Activated naive CD4-positive, alpha-beta T cell treated with anti-CD3 and anti-CD28 coated beads, Interleukin-2, amount 50 U/mL, for 24 hours (primary cell): ENCODE data around the gene CIZ1.
A peak's percentile ranks its signal among the peaks of the same experiment; 100 is the strongest.

Experiments used
- H3K27ac Mint-ChIP-seq: one replicate; pipeline ENCODE4 v1.8.0; 2021; ENCODE audit warnings: mild to moderate bottlenecking, mixed read lengths
- H3K27me3 Mint-ChIP-seq: one replicate; pipeline ENCODE4 v1.8.0; 2021; ENCODE audit warnings: mixed read lengths
- H3K36me3 Mint-ChIP-seq: one replicate; pipeline ENCODE4 v1.8.0; 2021; ENCODE audit warnings: mixed read lengths
- H3K4me1 Mint-ChIP-seq: one replicate; pipeline ENCODE4 v1.8.0; 2021; ENCODE audit warnings: mixed read lengths
- H3K4me3 Mint-ChIP-seq: one replicate; pipeline ENCODE4 v1.8.0; 2021; ENCODE audit warnings: mild to moderate bottlenecking, mixed read lengths
- H3K9me3 Mint-ChIP-seq: one replicate; pipeline ENCODE4 v1.8.0; 2021; ENCODE audit warnings: mixed read lengths

The CIZ1 gene

GRCh38 chr9:128120741-128121465 lies 70.5 kb downstream of the CIZ1 start:
- Mint-ChIP-seq H3K27me3 (no peaks in the 10 kb centered on the region), H3K4me3 (no peak overlapping the region), H3K36me3 (no peaks in the 10 kb centered on the region), H3K9me3 (no peaks in the 10 kb centered on the region), H3K4me1 (peaks cover 21% of the 10 kb centered on the region), H3K27ac (no peak overlapping the region)

- peaks cover 14% of the 10 kb centered on the region for H3K4me1 Mint-ChIP-seq
- H3K27ac Mint-ChIP-seq: no peak overlapping the region
- peaks cover 1% of the 10 kb centered on the region for H3K36me3 Mint-ChIP-seq
- H3K9me3 Mint-ChIP-seq: no peaks in the 10 kb centered on the region
- no peaks in the 10 kb centered on the region for H3K27me3 Mint-ChIP-seq
- no peak overlapping the region for H3K4me3 Mint-ChIP-seq
These were observed 71.2 kb downstream of the CIZ1 start for GRCh38 chr9:128120061-128120740.

GRCh38 chr9:128118971-128119665 lies 72.3 kb downstream of the CIZ1 start:
- Mint-ChIP-seq H3K27me3 (no peaks in the 10 kb centered on the region), H3K27ac (no peak overlapping the region), H3K36me3 (peaks cover 1% of the 10 kb centered on the region), H3K4me1 (peaks cover 8% of the 10 kb centered on the region), H3K9me3 (no peaks in the 10 kb centered on the region), H3K4me3 (no peak overlapping the region)

GRCh38 chr9:128118472-128118857 lies 72.9 kb downstream of the CIZ1 start:
- Mint-ChIP-seq H3K27ac (peak overlapping the region; percentile 68), H3K27me3 (no peaks in the 10 kb centered on the region), H3K4me3 (no peak overlapping the region), H3K36me3 (peaks cover 2% of the 10 kb centered on the region), H3K4me1 (peaks cover 8% of the 10 kb centered on the region), H3K9me3 (no peaks in the 10 kb centered on the region)

GRCh38 chr9:128117613-128118471 lies 73.5 kb downstream of the CIZ1 start:
- Mint-ChIP-seq H3K27ac (peak overlapping the region; percentile 43), H3K9me3 (no peaks in the 10 kb centered on the region), H3K36me3 (peaks cover 3% of the 10 kb centered on the region), H3K4me1 (peaks cover 8% of the 10 kb centered on the region), H3K27me3 (no peaks in the 10 kb centered on the region), H3K4me3 (no peak overlapping the region)

GRCh38 chr9:128116104-128117083 lies 75.0 kb downstream of the CIZ1 start:
- no peaks in the 10 kb centered on the region for H3K27me3 Mint-ChIP-seq
- no peak overlapping the region for H3K4me3 Mint-ChIP-seq
- peaks cover 3% of the 10 kb centered on the region for H3K36me3 Mint-ChIP-seq
- H3K9me3 Mint-ChIP-seq: no peaks in the 10 kb centered on the region
- H3K27ac Mint-ChIP-seq: no peak overlapping the region
- H3K4me1 Mint-ChIP-seq: peaks cover 8% of the 10 kb centered on the region
